Tibial nerve (tissue), 4 donors: ENCODE measurements around the gene TSHZ2. TPM values are rescaled to one million over a fixed set of nuclear protein-coding genes. Genes with fewer than 3 reads are reported as not detected.

Source experiments
- DNase-seq, 2 donors: peaks; one replicate each; pipeline ENCODE4 v3.0.0-alpha.2; 2019; ENCODE audit warnings: low spot score in 2 of 2
- H3K27ac ChIP-seq, 4 donors: fragments of 200-600 bp; sonication (generic) in 3 of 4; one replicate each; pipeline ENCODE4 v1.5.1; 2017 to 2019; ENCODE audit warnings: mild to moderate bottlenecking in 1 of 4
- H3K27me3 ChIP-seq, 2 donors: fragments of 200-600 bp; sonication (generic) in 1 of 2; one replicate each; pipeline versions ENCODE4 v1.5.1 to v1.6.0; 2017 to 2019
- H3K36me3 ChIP-seq, 3 donors: fragments of 200-600 bp; sonication (generic); one replicate each; pipeline ENCODE4 v1.5.1; 2018 to 2019
- H3K4me1 ChIP-seq, 4 donors: fragments of 200-600 bp; sonication (generic) in 3 of 4; one replicate each; pipeline ENCODE4 v1.5.1; 2017 to 2019
- H3K4me3 ChIP-seq, 4 donors: fragments of 200-600 bp; sonication (generic) in 3 of 4; one replicate each; pipeline ENCODE4 v1.5.1; 2017 to 2019; ENCODE audit warnings: mild to moderate bottlenecking in 1 of 4, moderate library complexity in 1 of 4
- H3K9me3 ChIP-seq, 4 donors: fragments of 200-600 bp; sonication (generic) in 3 of 4; one replicate each; pipeline ENCODE4 v1.5.1; 2017 to 2019
- EP300 ChIP-seq, 2 donors: sonication (generic); formaldehyde crosslinking; IDR thresholded peaks; one replicate each; pipeline ENCODE4 v1.6.1; 2017; ENCODE audit warnings: antibody characterized with exemption in 2 of 2, mild to moderate bottlenecking in 1 of 2
- POLR2A ChIP-seq, 2 donors: fragments of 450-650 bp; IDR thresholded peaks; one replicate each; pipeline ENCODE4 v1.6.1; 2017; ENCODE audit warnings: antibody characterized with exemption in 2 of 2, mild to moderate bottlenecking in 2 of 2, moderate library complexity in 2 of 2
- WGBS, 2 donors: methylation state at CpG; one replicate each; pipeline ENCODE4 v1.1.5; 2018; 5-methylcytosine and 5-hydroxymethylcytosine counted together
- total RNA-seq, 4 donors: library from RNA; depleted of rRNA; stranded (reverse); fragments of >200 nt; gene quantifications; one replicate each; pipeline ENCODE4 v1.1.0, GENCODE V29; 2016
- TF ChIP-seq, protein P1 (sequence below), 5 experiments: fragments of 200-600 bp in 3 of 5; fragments of 450-650 bp in 2 of 5; sonication (generic) in 3 of 5; IDR thresholded peaks; one replicate each; pipeline ENCODE4 v1.5.1; 2016 to 2019; ENCODE audit warnings: antibody characterized with exemption in 5 of 5, mild to moderate bottlenecking in 3 of 5, moderate library complexity in 2 of 5

Gene TSHZ2
- total RNA-seq, 4 donors from 2014 or later, result 20.9 to 33.7 (median 25.1) TPM

DNA sequence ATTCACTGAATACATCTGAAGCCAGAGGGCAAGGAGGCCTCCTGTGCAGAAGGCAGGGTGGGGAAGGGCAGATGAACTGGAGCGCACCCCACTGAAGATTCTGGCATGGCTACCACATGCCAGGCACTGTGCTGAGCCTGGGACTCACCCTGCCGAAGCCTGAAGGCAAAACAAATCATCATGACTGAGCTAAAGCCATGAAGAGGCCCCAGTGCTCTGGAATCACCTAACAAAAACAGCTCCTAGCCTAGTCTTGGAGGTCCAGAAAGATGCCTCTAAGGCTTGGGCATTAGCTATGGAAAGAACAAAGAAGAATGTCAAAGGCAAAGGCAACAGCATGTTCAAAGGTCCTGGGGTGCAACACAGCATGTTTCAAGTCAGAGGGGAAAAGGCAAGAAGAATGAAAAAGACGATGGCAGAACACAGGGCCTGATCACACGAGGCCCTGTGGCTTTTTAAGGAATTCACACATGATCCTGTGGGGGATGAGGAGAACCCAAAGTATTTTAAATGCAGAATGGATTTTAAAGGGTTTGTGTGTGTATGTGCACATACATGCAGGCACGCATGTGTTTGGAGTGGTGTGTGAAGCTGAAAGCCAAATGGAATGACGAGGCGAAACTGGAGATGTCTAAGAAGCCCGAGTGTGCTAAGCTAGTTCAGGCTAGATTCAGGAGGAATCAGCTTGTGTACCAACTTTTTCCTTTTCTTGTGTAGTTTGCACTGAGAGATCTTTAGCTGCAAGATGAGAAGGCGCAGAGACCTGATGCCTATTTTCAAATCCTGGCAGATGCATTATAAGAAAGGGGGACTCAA lies 360.1 kb downstream of the TSHZ2 start:
- Histone ChIP-seq H3K4me3 (no peak overlapping the region), H3K27ac (no peak overlapping the region), H3K36me3 (no peaks in the 10 kb centered on the region), H3K27me3 (no peaks in the 10 kb centered on the region), H3K4me1 (no peaks in the 10 kb centered on the region), H3K9me3 (no peaks in the 10 kb centered on the region)
- DNase-seq, result no peak
- TF ChIP-seq POLR2A (IDR thresholded peaks at IDR 0.05) (no peak), EP300 (IDR thresholded peaks at IDR 0.05) (no peak)
- TF ChIP-seq, protein P1, sequence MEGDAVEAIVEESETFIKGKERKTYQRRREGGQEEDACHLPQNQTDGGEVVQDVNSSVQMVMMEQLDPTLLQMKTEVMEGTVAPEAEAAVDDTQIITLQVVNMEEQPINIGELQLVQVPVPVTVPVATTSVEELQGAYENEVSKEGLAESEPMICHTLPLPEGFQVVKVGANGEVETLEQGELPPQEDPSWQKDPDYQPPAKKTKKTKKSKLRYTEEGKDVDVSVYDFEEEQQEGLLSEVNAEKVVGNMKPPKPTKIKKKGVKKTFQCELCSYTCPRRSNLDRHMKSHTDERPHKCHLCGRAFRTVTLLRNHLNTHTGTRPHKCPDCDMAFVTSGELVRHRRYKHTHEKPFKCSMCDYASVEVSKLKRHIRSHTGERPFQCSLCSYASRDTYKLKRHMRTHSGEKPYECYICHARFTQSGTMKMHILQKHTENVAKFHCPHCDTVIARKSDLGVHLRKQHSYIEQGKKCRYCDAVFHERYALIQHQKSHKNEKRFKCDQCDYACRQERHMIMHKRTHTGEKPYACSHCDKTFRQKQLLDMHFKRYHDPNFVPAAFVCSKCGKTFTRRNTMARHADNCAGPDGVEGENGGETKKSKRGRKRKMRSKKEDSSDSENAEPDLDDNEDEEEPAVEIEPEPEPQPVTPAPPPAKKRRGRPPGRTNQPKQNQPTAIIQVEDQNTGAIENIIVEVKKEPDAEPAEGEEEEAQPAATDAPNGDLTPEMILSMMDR (IDR thresholded peaks at IDR 0.05), result no peak
- 86 to 88% methylated on average over 9 of the region's 9 CpGs for WGBS, 2 donors

DNA sequence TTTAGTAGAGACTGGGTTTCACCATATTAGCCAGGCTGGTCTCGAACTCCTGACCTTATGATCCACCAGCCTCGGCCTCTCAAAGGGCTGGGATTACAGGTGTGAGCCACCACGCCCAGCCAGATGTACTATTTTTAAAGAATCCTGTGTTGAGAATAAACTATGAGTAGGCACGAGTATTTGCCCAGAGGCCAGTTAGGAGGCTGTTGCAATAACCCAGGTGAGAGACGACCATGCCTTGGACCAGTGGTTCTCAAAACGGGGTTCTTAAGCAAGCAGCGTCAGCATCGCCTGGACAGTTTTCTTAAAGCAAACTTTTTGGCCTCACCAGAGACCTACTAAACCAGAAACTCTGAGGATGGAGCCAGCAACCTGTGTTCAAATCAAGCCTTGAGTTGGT lies 362.7 kb downstream of the TSHZ2 start:
- DNase-seq, result no peak
- TF ChIP-seq, protein P1 (IDR thresholded peaks at IDR 0.05), result no peak
- no peak for TF ChIP-seq EP300 (IDR thresholded peaks at IDR 0.05)
- no peak for TF ChIP-seq POLR2A (IDR thresholded peaks at IDR 0.05)
- no peak overlapping the region for H3K27ac ChIP-seq
- no peaks in the 10 kb centered on the region for H3K4me1 ChIP-seq
- no peaks in the 10 kb centered on the region for H3K36me3 ChIP-seq
- no peaks in the 10 kb centered on the region for H3K9me3 ChIP-seq
- no peaks in the 10 kb centered on the region for H3K27me3 ChIP-seq
- H3K4me3 ChIP-seq, result no peak overlapping the region
- 92% methylated on average over 8 of the region's 8 CpGs for WGBS, 2 donors

DNA sequence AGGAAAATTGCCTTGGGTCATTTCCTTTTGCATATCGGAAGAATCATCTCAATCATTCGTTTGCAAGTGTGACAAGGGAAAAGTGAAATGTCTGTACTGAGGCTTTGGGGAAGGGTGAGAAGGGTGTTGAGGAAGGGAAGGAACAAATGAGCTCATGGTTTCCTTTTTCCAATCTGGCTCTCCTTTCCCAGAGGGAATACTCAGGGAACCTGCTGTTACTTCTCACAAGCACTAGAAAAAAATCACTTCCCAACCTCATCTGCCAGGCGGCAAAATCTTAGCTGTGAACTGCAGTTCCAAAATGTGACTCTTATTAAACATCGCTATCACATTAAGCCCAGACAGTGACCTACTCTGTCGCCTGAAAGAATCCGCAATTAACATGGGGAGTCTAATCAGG lies 363.4 kb downstream of the TSHZ2 start:
- Histone ChIP-seq H3K27me3 (no peaks in the 10 kb centered on the region), H3K27ac (no peak overlapping the region), H3K9me3 (no peaks in the 10 kb centered on the region), H3K36me3 (no peaks in the 10 kb centered on the region), H3K4me3 (no peak overlapping the region), H3K4me1 (no peaks in the 10 kb centered on the region)
- 75 to 80% methylated on average over 6 of the region's 6 CpGs for WGBS, 2 donors
- TF ChIP-seq POLR2A (IDR thresholded peaks at IDR 0.05) (no peak), EP300 (IDR thresholded peaks at IDR 0.05) (no peak)
- TF ChIP-seq, protein P1 (IDR thresholded peaks at IDR 0.05), result no peak
- DNase-seq, result no peak

DNA sequence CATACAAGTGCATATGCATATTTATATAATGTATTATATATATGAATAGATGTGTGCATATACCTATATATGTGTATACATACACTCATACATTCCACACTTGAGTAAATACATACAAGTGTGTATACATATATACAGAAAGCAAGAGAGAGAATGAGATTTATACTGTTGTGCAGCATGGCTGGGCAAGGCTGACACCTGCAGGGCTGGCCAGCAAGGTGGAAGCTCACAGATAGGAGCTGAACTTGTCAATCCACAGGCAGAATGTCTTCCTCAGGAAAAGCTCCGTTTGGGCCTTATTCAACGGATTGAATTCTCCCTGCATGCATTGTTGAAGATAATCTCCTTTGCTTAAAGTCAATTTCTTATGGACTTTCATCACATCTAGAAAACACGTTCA lies 364.7 kb downstream of the TSHZ2 start:
- no peaks in the 10 kb centered on the region for H3K4me1 ChIP-seq
- no peak overlapping the region for H3K4me3 ChIP-seq
- 78 to 88% methylated on average over 3 of the region's 3 CpGs for WGBS, 2 donors
- TF ChIP-seq, protein P1 (IDR thresholded peaks at IDR 0.05), result no peak
- no peak for TF ChIP-seq POLR2A (IDR thresholded peaks at IDR 0.05)
- no peak for TF ChIP-seq EP300 (IDR thresholded peaks at IDR 0.05)
- H3K36me3 ChIP-seq, result no peaks in the 10 kb centered on the region
- no peak overlapping the region for H3K27ac ChIP-seq
- DNase-seq, result no peak
- H3K27me3 ChIP-seq, result no peaks in the 10 kb centered on the region
- H3K9me3 ChIP-seq, result no peaks in the 10 kb centered on the region

DNA sequence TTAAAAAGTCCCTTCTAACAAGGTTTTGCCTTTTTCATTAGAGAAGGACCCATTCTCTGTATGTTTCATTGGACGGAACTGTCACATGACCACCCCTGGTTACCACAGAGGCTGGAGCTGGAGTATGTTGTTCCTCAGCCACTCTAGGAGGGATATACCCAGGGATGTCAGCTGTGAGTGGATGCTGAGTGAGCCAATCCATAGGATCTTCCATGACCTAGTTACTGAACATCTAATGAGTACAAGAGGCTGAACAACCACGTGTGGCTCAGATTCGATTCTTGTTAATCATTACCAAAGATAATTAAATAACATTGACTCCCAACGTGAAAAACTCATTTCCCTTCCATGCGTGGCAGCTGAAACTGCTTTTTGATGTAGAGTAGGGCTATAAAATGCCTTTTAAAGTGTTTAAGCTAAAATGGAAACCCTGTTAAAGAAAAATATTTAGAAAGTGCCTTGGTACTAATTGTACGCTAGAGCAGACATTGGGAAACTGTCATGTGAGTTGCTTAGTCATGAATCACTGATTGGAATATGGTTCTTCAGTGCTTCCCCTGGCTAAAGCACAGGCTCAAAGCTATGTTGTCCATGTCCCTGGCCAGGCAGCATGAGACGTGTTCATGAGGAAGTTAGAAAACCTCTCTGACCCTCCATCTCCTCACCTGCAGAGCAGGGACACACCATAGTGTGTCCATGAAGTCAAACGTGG lies 365.4 kb downstream of the TSHZ2 start:
- H3K4me1 ChIP-seq, result no peaks in the 10 kb centered on the region
- H3K9me3 ChIP-seq, result no peaks in the 10 kb centered on the region
- WGBS, 2 donors, result 68 to 71% methylated on average over 8 of the region's 8 CpGs
- no peaks in the 10 kb centered on the region for H3K36me3 ChIP-seq
- DNase-seq, result no peak
- TF ChIP-seq, protein P1 (IDR thresholded peaks at IDR 0.05), result no peak
- TF ChIP-seq EP300 (IDR thresholded peaks at IDR 0.05), result no peak
- TF ChIP-seq POLR2A (IDR thresholded peaks at IDR 0.05), result no peak
- H3K27me3 ChIP-seq, result no peaks in the 10 kb centered on the region
- no peak overlapping the region for H3K27ac ChIP-seq
- no peak overlapping the region for H3K4me3 ChIP-seq
